ENCODE data around the gene IGSF5. TPM values are rescaled to one million over a fixed set of nuclear protein-coding genes. Genes with fewer than 3 reads are reported as not detected.

Gene IGSF5
- total RNA-seq, 1 donor from 2014 or later: not detected

DNA sequence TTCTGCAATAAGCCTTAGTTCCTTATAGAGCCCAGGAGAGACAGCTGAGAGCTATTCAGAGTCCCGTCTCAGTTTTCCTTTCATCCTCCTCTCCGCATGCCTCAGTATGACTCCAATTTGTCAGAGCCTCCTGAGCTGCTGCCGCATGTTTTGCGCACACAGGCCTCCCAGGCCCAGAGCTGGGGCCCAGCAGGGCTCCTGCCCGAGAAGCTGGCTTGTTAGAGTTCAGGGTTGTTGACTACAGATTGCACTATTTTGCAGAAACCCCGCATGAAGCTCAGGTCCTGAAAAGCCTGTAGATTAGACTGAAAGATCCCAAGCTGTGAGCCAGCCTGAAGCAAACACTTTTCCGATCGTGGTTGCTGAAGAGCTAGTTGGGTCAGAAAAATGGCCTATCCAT is 51.5 kb downstream of the IGSF5 start:
- TF ChIP-seq, protein P1, sequence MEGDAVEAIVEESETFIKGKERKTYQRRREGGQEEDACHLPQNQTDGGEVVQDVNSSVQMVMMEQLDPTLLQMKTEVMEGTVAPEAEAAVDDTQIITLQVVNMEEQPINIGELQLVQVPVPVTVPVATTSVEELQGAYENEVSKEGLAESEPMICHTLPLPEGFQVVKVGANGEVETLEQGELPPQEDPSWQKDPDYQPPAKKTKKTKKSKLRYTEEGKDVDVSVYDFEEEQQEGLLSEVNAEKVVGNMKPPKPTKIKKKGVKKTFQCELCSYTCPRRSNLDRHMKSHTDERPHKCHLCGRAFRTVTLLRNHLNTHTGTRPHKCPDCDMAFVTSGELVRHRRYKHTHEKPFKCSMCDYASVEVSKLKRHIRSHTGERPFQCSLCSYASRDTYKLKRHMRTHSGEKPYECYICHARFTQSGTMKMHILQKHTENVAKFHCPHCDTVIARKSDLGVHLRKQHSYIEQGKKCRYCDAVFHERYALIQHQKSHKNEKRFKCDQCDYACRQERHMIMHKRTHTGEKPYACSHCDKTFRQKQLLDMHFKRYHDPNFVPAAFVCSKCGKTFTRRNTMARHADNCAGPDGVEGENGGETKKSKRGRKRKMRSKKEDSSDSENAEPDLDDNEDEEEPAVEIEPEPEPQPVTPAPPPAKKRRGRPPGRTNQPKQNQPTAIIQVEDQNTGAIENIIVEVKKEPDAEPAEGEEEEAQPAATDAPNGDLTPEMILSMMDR (IDR thresholded peaks at IDR 0.05): no peak
- Histone ChIP-seq H3K9me3 (no peaks in the 10 kb centered on the region), H3K4me1 (no peaks in the 10 kb centered on the region), H3K4me3 (no peak overlapping the region), H3K27me3 (no peaks in the 10 kb centered on the region), H3K36me3 (no peaks in the 10 kb centered on the region), H3K27ac (no peak overlapping the region)
- no peak for DNase-seq
- intact Hi-C loops (cut with DNase I): no loop called here
- ATAC-seq: no peak

DNA sequence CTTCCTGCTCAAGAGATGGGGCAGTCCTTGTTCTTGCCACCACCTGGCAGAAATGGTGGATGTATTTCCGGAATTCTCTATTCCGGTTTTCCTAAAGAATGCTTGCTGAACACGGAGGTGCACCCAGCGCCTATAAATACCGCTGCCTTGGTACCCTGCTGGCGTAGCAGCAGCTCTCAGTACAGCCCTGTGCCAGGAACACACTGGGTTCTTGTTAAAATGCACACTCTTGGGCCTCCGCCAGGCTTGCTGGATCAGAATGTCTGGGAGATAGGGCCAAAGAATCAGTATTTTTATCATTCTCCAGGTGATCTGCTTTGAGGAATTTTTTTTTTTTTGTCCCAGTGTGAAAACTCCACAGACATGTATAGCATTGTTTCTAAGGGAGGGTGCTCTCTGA is 54.2 kb downstream of the IGSF5 start:
- ATAC-seq: no peak
- TF ChIP-seq, protein P1 (IDR thresholded peaks at IDR 0.05): no peak
- Histone ChIP-seq H3K36me3 (no peaks in the 10 kb centered on the region), H3K4me3 (no peak overlapping the region), H3K27ac (no peak overlapping the region), H3K4me1 (no peaks in the 10 kb centered on the region), H3K9me3 (no peaks in the 10 kb centered on the region), H3K27me3 (no peaks in the 10 kb centered on the region)
- DNase-seq: no peak
- intact Hi-C loops (cut with DNase I): no loop called here

DNA sequence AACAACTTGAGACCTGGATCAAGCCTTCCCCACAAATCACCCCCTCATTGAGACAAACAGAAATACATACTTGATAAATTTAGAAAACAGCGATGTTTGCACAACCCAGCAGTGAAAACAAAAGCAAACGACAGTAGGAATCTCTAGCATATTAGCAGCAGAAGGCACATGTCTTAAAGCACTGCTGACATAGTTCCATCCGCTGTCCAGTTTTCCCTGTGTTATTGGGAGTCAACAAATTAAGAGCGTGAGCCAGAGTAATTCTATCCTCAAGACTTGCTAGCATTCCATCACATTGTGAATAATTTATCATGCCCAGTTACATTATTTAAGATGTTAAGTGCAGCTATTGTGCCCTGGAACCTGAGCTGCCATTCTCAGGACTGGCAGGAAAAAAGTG is 55.3 kb downstream of the IGSF5 start:
- no peaks in the 10 kb centered on the region for H3K4me1 ChIP-seq
- H3K27me3 ChIP-seq: no peaks in the 10 kb centered on the region
- H3K4me3 ChIP-seq: no peak overlapping the region
- ATAC-seq (no peak), DNase-seq (no peak)
- TF ChIP-seq, protein P1 (IDR thresholded peaks at IDR 0.05): no peak
- no peaks in the 10 kb centered on the region for H3K36me3 ChIP-seq
- no peaks in the 10 kb centered on the region for H3K9me3 ChIP-seq
- H3K27ac ChIP-seq: no peak overlapping the region
- intact Hi-C loops (cut with DNase I): no loop called here

DNA sequence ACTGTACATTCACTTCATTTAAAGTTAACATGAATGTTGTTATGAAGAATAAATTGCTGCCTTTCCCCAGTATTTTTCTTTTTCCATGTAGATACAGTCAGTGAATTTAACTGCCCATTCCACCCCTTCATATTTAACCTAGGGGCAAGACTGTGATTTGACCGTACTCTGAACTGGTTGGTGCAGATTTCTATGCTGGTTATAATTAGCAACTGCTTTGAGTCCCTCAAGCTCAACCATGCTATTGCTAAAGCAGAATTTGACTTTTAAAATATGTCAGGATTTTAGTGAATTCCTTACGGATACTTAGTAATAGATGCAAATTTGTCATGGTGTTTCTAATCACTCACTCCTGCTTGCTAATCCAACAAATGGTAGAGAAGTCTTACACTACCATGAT is 57.2 kb downstream of the IGSF5 start:
- H3K4me1 ChIP-seq: no peaks in the 10 kb centered on the region
- H3K9me3 ChIP-seq: no peaks in the 10 kb centered on the region
- DNase-seq (no peak), ATAC-seq (no peak)
- H3K36me3 ChIP-seq: no peaks in the 10 kb centered on the region
- TF ChIP-seq, protein P1 (IDR thresholded peaks at IDR 0.05): no peak
- H3K4me3 ChIP-seq: no peak overlapping the region
- no peak overlapping the region for H3K27ac ChIP-seq
- H3K27me3 ChIP-seq: no peaks in the 10 kb centered on the region
- intact Hi-C loops (cut with DNase I): no loop called here

DNA sequence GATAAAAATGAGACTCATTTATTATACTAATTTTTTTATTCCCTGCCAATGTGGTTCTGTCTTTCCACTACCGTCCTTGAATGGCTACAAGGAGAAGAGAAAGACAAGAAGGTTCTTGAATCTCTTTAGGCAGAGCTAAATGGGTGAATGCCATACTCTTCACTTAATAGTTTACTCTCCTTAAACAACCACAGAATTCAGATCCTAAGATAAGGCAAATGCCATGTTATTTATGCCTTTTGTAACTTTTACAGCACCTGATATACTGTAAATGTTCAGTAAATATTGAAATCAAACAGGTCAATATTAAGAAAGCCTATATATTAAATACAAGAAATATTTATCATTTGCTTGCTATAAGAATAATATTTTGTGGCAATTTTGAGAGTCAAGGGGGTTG is 58.4 kb downstream of the IGSF5 start:
- intact Hi-C loops (cut with DNase I): no loop called here

More for the DNA sequence above, 58.4 kb downstream of the IGSF5 start:
- TF ChIP-seq, protein P1 (IDR thresholded peaks at IDR 0.05): no peak
- no peaks in the 10 kb centered on the region for H3K4me1 ChIP-seq
- no peak overlapping the region for H3K27ac ChIP-seq
- no peak overlapping the region for H3K4me3 ChIP-seq
- no peak for DNase-seq
- H3K36me3 ChIP-seq: no peaks in the 10 kb centered on the region
- no peaks in the 10 kb centered on the region for H3K27me3 ChIP-seq
- ATAC-seq: no peak
- H3K9me3 ChIP-seq: no peaks in the 10 kb centered on the region
